HG03060 (cell line): ENCODE results near the gene NOXO1.
"Not testable (repeated sequence)": the region's sequence is repeated elsewhere in the genome, so short reads cannot be mapped to it uniquely, and the experiment has no call there.

ENCODE experiments used
- ATAC-seq: cut with Tn5 transposase; IDR thresholded peaks from one replicate; pipeline ENCODE4 v1.9.1; 2021; ENCODE audit warnings: low read depth, moderate number of reproducible peaks; ENCODE audit not compliant: unreplicated experiment

NOXO1 gene

GRCh38 chr16:1944612-1945199 lies 36.6 kb downstream of the NOXO1 start:
- no peak for ATAC-seq

- ATAC-seq, result peak; percentile 82
Observed at GRCh38 chr16:1942810-1943726, 38.2 kb downstream of the NOXO1 start, which contains the start of gene MSRB1. TSS of gene MSRB1 (minus strand) at chr16:1943199. CDS start at chr16:1943156, 43 bp downstream.

- ATAC-seq, result no peak
Observed at GRCh38 chr16:1942047-1942809, 39.0 kb downstream of the NOXO1 start.

GRCh38 chr16:1941162-1942046 lies 39.9 kb downstream of the NOXO1 start:
- no peak for ATAC-seq

- ATAC-seq, result no peak
Observed at GRCh38 chr16:1940273-1941161, 40.8 kb downstream of the NOXO1 start.

GRCh38 chr16:1939833-1940232 lies 41.4 kb downstream of the NOXO1 start:
- ATAC-seq, result not testable (repeated sequence)

GRCh38 chr16:1938910-1939309 lies 42.4 kb downstream of the NOXO1 start:
- no peak for ATAC-seq

- no peak for ATAC-seq
Observed at GRCh38 chr16:1938316-1938715, 43.0 kb downstream of the NOXO1 start.

- ATAC-seq, result no peak
Observed at GRCh38 chr16:1936945-1937479, 44.3 kb downstream of the NOXO1 start.

GRCh38 chr16:1933097-1933661 lies 48.1 kb downstream of the NOXO1 start:
- no peak for ATAC-seq

GRCh38 chr16:1932050-1933028 lies 48.9 kb downstream of the NOXO1 start:
- ATAC-seq, result no peak

GRCh38 chr16:1930338-1930720 lies 50.9 kb downstream of the NOXO1 start:
- no peak for ATAC-seq

GRCh38 chr16:1929578-1930337 lies 51.5 kb downstream of the NOXO1 start:
- no peak for ATAC-seq

- ATAC-seq, result no peak
Observed at GRCh38 chr16:1929105-1929504, 52.2 kb downstream of the NOXO1 start.
